Ramos (cell line): Measurements from ENCODE around the gene GNB2.
"Not testable (repeated sequence)": the region's sequence is repeated elsewhere in the genome, so short reads cannot be mapped to it uniquely, and the experiment has no call there.

ENCODE experiments used
- in situ Hi-C: fragments of 300-500 bp; cut with MboI; formaldehyde crosslinking; loops from one replicate; pipeline ENCODE4 v1.14.3; 2022; ENCODE audit warnings: low sequenced_read_pairs; ENCODE audit not compliant: unreplicated experiment

The GNB2 gene

GRCh38 chr7:100692578-100692961 lies 19.0 kb downstream of the GNB2 start:
- in situ Hi-C loops, result loop anchor here (10.0 kb wide), 1 partner anchor 218 kb away; the partner anchor contains the start of gene TSC22D4

GRCh38 chr7:100693312-100694097 lies 20.0 kb downstream of the GNB2 start:
- in situ Hi-C loops, result loop anchor here (10.0 kb wide), 1 partner anchor 219 kb away; the partner anchor contains the start of gene TSC22D4

GRCh38 chr7:100694098-100694745 lies 20.7 kb downstream of the GNB2 start, which contains the start of gene GIGYF1:
GIGYF1 (minus strand) TSS chr7:100694250; CDS start chr7:100688238, 6,012 bp downstream.
- in situ Hi-C loops, result loop anchor here (10.0 kb wide), 1 partner anchor 219 kb away; the partner anchor contains the start of gene TSC22D4

GRCh38 chr7:100696123-100696521 lies 22.6 kb downstream of the GNB2 start:
- in situ Hi-C loops, result loop anchor here (10.0 kb wide), 1 partner anchor 221 kb away; the partner anchor contains the start of gene TSC22D4

- in situ Hi-C loops, result loop anchor here (10.0 kb wide), 1 partner anchor 224 kb away; the partner anchor contains the start of gene TSC22D4
These were observed 25.5 kb downstream of the GNB2 start for GRCh38 chr7:100699018-100699417.

GRCh38 chr7:100701089-100701488 lies 27.5 kb downstream of the GNB2 start:
- in situ Hi-C loops, result loop anchor here (10.0 kb wide), 1 partner anchor 154 kb away; the partner anchor contains the start of gene SLC12A9

- in situ Hi-C loops, result loop anchor here (10.0 kb wide), 1 partner anchor 149 kb away; the partner anchor contains the start of gene SLC12A9
These were observed 31.8 kb downstream of the GNB2 start for GRCh38 chr7:100705320-100705752.

GRCh38 chr7:100705753-100706671 lies 32.5 kb downstream of the GNB2 start, which contains the start of gene POP7:
POP7 (plus strand) TSS chr7:100706121; CDS start chr7:100706831, 710 bp downstream.
- in situ Hi-C loops, result loop anchor here (10.0 kb wide), 1 partner anchor 149 kb away; the partner anchor contains the start of gene SLC12A9

- in situ Hi-C loops, result loop anchor here (10.0 kb wide), 1 partner anchor 148 kb away; the partner anchor contains the start of gene SLC12A9
These were observed 33.3 kb downstream of the GNB2 start for GRCh38 chr7:100706672-100707311.

GRCh38 chr7:100708395-100708794 lies 34.9 kb downstream of the GNB2 start:
- in situ Hi-C loops, result loop anchor here (10.0 kb wide), 1 partner anchor 146 kb away; the partner anchor contains the start of gene SLC12A9

- in situ Hi-C loops, result no loop called here
These were observed 36.9 kb downstream of the GNB2 start for GRCh38 chr7:100710452-100710851.

- in situ Hi-C loops, result no loop called here
These were observed 37.8 kb downstream of the GNB2 start for GRCh38 chr7:100711369-100711768.

- in situ Hi-C loops, result no loop called here
These were observed 41.2 kb downstream of the GNB2 start for GRCh38 chr7:100714725-100715124.

GRCh38 chr7:100717073-100717472 lies 43.5 kb downstream of the GNB2 start:
- in situ Hi-C loops, result not testable (repeated sequence)

- in situ Hi-C loops, result no loop called here
These were observed 46.2 kb downstream of the GNB2 start for GRCh38 chr7:100719523-100720278.

GRCh38 chr7:100720279-100720670 lies 46.7 kb downstream of the GNB2 start, which contains the start of gene EPO:
EPO (plus strand) TSS chr7:100720468; CDS start chr7:100720981, 513 bp downstream.
- in situ Hi-C loops, result no loop called here

- in situ Hi-C loops, result no loop called here
These were observed 47.3 kb downstream of the GNB2 start for GRCh38 chr7:100720671-100721504.

- in situ Hi-C loops, result no loop called here
These were observed 47.9 kb downstream of the GNB2 start for GRCh38 chr7:100721505-100721812.
